GM13977 (cell line): ENCODE results near the gene ITGB6.

Experiments
- DNase-seq: peaks from one replicate; pipeline ENCODE4 v3.0.0; 2012; ENCODE audit warnings: low spot score
- in situ Hi-C: fragments of 300-500 bp; cut with MboI; formaldehyde crosslinking; loops from one replicate; pipeline ENCODE4 v1.12.0; 2022; ENCODE audit warnings: low sequenced_read_pairs, low pct_unique_long_range_greater_than_20kb, mixed read lengths, inconsistent platforms; ENCODE audit not compliant: unreplicated experiment
- TF ChIP-seq, protein P1 (sequence below): IDR thresholded peaks from 2 replicates; pipeline ENCODE4 v1.5.1; 2012; ENCODE audit warnings: mild to moderate bottlenecking, control low read depth; ENCODE audit not compliant: insufficient read depth; ENCODE audit errors: extremely low read depth, missing control alignments

Gene ITGB6

DNA sequence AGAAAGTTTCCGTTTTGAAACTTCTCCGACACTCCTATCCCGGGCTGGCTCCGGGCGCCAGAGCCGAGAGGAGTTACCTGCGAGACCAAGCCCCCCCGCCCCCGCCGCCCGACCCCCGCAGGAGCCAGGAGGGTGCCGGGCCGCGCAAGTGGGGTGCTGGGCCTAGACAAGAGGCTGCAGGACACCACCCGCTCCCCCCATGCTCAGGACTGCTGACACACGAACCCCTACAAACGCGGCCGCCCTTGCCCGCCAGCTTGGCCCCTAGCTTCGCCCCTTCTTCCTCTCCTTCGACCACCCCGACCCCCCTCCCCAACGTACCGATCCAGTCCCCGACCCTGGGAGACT, 138.2 kb downstream of the ITGB6 start:
- in situ Hi-C loops = no loop called here
- DNase-seq = no peak
- TF ChIP-seq, protein P1, sequence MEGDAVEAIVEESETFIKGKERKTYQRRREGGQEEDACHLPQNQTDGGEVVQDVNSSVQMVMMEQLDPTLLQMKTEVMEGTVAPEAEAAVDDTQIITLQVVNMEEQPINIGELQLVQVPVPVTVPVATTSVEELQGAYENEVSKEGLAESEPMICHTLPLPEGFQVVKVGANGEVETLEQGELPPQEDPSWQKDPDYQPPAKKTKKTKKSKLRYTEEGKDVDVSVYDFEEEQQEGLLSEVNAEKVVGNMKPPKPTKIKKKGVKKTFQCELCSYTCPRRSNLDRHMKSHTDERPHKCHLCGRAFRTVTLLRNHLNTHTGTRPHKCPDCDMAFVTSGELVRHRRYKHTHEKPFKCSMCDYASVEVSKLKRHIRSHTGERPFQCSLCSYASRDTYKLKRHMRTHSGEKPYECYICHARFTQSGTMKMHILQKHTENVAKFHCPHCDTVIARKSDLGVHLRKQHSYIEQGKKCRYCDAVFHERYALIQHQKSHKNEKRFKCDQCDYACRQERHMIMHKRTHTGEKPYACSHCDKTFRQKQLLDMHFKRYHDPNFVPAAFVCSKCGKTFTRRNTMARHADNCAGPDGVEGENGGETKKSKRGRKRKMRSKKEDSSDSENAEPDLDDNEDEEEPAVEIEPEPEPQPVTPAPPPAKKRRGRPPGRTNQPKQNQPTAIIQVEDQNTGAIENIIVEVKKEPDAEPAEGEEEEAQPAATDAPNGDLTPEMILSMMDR = no peak

DNA sequence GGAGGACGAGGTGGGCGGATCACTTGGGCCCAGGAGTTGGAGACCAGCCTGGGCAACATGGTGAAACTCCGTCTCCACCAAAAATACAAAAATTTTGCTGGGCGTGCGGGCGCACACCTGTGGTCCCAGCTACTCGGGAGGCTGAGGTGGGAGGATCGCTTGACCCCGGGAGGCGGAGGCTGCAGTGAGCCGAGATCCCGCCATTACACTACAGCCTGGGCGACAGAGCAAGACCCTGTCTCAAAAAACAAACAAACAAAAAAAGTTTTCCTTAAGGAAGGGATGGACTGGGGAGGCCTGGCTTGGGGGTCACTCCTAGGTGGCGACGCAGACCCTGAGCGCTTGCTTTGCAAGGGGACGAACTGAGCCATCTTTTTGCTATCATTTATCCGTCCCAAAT, 138.5 kb downstream of the ITGB6 start:
- in situ Hi-C loops = no loop called here
- TF ChIP-seq, protein P1 = no peak
- no peak for DNase-seq

DNA sequence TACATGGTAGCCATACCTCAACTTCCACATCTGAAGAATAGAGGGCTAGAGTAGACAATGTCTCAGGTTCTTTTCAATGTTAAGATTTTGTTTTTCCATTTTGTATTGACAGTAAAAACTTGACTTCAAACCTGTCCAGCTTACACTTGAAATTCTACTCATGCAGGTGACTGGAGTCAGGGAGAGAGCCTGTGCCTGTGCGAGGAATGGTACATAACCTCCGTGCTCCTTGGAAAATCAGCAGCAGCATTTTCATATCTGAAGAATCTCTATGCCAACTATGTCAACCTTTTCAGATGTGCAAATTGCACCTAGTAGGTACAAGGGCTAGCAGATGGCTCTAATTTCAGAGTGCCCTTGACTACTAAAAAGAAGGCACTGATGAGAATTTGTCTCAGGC, 139.8 kb downstream of the ITGB6 start:
- in situ Hi-C loops = no loop called here
- TF ChIP-seq, protein P1 = no peak
- no peak for DNase-seq

DNA sequence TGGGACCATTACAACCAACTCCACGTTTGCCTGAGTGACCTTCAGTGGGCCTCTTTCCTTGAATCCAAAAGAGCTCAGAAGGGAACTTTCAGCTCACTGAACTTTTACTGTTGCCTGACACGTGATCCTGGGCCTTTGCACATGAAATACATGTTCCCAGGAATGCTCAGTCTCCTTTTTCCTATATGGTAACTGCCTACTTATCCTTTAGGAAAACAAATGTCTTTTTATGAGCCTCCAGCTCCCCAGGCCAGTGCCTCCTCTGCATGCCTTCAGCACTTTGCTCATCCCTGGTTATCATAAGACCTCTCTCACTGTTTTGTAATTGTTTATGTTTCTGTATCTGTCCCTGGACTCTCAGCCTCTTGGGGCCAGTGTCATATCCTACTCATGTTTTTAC, 142.7 kb downstream of the ITGB6 start:
- in situ Hi-C loops = no loop called here
- TF ChIP-seq, protein P1 = no peak
- no peak for DNase-seq

DNA sequence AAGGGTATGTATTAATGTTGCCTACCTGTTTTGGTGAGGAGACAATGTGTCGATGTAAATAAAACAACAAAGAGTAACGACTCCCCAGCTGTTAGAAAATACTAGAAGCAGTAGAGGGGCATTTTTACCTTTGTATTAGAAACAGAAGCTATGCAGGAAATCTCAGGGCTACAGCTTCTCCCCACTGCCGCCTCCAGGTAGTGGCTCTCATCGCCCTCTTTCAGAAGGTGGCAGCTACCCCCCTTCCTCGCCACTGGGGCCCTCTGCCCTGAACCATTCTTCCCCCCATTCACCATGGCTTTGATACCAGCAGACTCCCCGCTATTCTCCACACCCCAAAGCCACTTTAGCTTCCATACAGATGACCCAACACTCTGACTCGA, 144.4 kb downstream of the ITGB6 start:
- TF ChIP-seq, protein P1 = no peak
- in situ Hi-C loops = no loop called here
- DNase-seq = no peak

DNA sequence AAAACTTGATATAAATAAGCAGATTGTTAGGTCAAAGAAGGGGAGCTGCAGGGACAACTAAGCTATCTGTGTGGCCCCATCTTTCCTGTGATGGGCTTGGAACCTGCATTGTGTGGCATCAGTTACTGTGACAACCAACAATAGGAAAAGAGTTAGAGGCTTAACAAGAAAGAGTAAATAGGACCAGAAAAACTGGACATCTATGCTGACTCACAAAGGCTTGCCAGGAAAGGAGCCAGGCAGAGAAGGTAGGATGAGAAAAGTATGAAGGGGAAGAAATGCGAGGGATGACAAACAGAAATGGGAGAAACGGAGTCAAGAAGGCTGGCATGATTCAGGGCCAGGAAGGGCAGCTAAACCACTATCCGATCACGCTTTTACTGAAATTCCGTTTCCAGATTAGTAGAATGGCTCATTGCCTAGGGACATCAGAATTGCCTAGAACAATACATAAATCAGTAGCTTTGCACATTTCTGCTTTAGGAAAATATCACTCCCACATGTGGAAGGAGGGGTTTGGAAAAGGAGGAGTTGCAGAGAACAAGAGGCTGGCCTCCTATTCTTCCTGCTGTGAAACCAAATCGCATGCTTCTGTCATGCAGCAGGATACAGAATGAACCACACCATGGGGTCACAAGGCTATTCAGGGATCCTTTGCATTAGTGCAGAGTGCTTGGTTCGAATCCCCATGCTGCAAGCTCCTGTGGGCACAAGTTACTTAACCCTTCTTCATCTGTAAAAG, 144.9 kb downstream of the ITGB6 start:
- TF ChIP-seq, protein P1 = no peak
- in situ Hi-C loops = no loop called here
- DNase-seq = no peak
